GDM1 (cell line): Measurements from ENCODE around the gene STPG3.

Experiments used
- DNase-seq: peaks from one replicate; lab custom pipeline; 2025; lab: John Stamatoyannopoulos, UW

The STPG3 gene

DNA sequence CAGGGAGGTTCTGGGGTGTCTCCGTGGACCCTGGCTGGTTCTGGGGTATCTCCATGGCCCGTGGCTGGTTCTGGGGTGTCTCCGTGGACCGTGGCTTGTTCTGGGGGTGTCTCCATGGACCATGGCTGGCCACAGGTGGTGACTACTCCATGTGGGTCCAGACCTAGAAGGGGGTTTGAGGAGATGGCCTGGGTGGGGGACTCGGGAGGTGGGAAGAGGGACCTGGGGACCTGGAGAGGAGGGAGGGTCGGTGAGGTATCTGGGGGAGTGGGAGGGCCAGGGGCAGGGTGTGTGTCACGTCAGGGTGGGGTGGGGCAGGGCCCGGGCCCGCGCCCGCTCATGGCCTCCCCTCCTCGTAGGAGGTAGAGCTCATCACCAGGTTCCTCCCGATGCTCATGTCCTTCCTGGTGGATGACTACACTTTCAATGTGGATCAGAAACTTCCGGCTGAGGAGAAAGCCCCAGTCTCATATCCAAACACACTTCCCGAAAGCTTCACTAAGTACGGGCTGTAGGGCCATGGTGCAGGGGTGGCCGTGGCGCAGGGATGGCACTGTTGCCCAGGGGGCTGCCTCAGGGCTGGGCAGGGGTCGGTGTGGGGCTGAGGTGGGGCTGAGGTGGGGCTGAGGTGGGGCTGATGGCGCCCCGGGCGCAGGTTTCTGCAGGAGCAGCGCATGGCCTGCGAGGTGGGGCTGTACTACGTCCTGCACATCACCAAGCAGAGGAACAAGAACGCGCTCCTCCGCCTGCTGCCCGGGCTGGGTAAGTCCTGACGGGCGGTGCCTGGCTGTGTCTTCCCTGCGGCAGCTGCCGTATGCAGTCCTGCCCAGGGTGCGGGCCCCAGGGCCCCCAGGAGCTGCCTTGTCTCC lies 15.7 kb downstream of the STPG3 start:
- no peak for DNase-seq

- DNase-seq, result no peak
Observed at GRCh38 chr9:137267933-137268355, 16.9 kb downstream of the STPG3 start.

DNA sequence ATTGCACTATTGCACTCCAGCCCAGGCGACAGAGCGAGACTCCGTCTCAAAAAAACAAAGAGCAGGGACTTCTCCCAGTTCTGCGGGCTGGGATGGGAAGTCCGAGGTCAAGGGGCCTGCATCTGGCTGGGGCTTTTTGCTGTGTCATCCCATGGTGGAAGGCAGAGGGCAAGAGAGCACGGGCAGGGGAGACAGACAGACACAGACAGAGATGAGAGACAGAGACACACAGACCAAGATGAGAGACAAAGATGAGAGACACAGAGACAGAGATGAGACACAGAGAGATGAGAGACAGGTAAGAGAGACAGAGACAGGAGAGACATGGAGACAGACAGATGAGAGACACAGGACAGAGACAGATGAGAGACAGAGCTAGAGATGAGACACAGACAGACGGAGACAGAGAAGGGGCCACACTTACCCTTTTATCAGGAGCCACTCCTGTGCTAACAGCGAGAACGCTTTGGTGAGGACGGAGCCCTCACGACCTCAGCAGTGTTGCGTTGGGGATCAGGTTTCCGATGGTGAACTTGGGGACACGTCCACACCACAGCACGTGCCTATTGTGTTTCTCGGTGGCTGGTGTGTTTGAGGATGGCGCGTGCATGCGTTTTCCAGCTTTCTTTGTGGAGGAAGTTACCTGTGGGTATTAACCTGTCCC lies 17.6 kb downstream of the STPG3 start:
- peak; percentile 28 for DNase-seq

DNA sequence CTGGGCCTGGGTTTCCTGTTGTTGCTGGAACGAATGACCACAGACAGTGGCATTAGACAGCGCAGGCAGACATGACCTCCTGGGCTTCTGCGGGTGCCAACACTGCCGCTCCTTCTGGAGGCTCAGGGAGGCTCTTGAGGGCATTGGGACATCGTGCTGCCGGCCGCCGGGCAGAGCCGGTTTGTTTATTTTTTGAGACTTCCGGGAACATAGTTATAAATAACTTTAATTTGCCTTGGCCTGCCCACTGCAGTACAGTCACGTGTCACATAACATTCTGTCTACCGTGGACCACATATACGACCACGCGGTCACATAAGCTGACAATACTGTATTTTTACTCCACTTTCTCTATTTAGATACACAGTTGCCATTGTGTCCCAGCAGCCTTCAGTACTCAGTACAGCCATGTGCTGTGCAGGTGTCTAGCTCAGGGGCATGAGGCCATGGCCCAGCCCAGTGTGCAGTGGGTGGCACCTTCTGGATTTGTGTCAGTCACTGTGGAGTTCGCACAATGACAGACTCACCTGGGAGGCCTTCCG lies 18.2 kb downstream of the STPG3 start:
- DNase-seq, result no peak

- DNase-seq, result peak; percentile 19
Observed at GRCh38 chr9:137270929-137271695, 20.0 kb downstream of the STPG3 start.

- DNase-seq, result no peak
Observed at GRCh38 chr9:137271696-137272076, 20.6 kb downstream of the STPG3 start.

- no peak for DNase-seq
Observed at GRCh38 chr9:137272241-137273094, 21.4 kb downstream of the STPG3 start.

DNA sequence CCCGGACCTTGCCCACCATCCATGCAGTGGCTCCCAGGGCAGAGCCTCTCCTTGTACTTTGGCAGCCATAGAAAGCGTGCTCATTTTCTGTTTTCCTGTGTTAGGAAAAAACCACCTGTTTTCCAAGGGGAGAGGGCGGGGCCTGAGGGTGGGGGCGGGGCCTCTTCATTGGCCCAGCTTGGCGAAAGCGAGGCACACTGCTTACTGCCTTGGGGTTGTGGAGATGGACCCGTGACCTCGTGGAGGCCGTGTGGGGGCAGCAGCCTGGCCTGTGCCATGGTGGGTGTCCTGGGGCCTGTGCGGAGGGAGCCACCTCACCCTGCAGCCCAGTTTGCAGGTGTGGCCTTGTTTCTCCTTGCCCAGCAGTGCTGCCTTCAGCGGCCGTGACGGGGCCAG lies 22.0 kb downstream of the STPG3 start:
- DNase-seq, result no peak

- no peak for DNase-seq
Observed at GRCh38 chr9:137273611-137274320, 22.7 kb downstream of the STPG3 start.

DNA sequence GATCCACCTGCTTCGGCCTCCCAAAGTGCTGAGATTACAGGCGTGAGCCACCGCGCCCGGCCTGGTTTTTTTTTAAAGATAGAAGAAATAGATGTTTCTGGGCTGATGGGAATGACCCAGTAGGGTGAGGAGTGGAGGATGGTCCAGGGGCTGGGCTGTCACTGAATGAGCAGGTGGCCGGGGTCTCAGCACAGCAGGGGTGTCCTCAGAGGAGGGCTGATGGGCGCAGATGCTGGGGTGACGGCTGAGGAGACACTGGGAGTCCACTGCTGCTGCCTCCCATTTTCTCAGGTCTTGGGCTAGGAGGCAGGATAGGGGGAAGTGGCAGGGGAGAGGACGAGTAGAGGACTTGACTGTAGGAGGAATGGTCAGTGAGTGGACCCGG lies 24.1 kb downstream of the STPG3 start:
- no peak for DNase-seq

- no peak for DNase-seq
Observed at GRCh38 chr9:137275588-137276472, 24.7 kb downstream of the STPG3 start.

DNA sequence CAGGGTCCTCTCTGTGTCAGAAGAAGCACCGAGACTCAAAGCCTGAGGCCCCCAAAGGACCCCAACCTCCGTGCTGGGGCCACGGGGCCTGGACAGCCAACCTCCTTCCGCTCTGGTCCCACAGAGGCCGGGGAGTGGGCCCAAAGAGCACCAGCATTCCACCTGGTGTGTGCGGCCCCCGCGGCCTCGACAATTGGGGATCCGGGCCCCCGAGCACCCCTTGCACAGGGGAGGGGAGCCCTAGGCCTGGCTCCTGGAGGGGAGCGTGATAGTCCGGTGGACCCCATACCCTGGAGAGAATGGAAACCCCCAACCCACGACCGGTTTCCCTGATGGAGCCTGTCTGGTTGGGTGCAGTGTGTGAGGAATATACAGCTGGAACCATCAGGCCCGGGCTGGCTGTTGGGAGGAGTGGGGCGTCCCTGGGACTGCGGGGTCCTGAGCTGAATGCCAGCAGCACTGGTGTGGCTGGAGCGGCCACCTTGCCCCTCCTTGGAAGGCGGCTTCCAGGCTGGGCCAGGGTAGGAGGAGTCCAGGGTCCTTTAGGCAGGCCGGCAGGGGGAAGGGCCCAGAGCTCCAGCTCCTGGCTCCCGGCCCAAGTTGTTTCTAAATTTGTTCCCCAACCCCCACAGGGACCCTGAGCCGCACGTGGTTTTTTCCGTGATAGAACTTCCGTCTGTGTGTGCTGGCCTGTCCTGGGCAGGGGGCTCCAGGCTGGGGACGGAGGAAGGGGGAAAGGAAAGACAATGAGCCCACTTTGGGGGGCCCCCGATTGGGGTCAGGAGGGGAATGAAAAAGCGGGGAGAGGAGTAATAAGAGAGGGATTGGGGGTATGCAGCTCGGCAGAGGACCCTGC lies 25.6 kb downstream of the STPG3 start:
- peak; percentile 65 for DNase-seq

- DNase-seq, result peak; percentile 68
Observed at GRCh38 chr9:137277329-137278041, 26.4 kb downstream of the STPG3 start, which contains the start of gene TOR4A. TSS of gene TOR4A (plus strand) at chr9:137277726. CDS start at chr9:137278690, 964 bp downstream.

GRCh38 chr9:137278061-137278701 lies 27.1 kb downstream of the STPG3 start:
- no peak for DNase-seq

DNA sequence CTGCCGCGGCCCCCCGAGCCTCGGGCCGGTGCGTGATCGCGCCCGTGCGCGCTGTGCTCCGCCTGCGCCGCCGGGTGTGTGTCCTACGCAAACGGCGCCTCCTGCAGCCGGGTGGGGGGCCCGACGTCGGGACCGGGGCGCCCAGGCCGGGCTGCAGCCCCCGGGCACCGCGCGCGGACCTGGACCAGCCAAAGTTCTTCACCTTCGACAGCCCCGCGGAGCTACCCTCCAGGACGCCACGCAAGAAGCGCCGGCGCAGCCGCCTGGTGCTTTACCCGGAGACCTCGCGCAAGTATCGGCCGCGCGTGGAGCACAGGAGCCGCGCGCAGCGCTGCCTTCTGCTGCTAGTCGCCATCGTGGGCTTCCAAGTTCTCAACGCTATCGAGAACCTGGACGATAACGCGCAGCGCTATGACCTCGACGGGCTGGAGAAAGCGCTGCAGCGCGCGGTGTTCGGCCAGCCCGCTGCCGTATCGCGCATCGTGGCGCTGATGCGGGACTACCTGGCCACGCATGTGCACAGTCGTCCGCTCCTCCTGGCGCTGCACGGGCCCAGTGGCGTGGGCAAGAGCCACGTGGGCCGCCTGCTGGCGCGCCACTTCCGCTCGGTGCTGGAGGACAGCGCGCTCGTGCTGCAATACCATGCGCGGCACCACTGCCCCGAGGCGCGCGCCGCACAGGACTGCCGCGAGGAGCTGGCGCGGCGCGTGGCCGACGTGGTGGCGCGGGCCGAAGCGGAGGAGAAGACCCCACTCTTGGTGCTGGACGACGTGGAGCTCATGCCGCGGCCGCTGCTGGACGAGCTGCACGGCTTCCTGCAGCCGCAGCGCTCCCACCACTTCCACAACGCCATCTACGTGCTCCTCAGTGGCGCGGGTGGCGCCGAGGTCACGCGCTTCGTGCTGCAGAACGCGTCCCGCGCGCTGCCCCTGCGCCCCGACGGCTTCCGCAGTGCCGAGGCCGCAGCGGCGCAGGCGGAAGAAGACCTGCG lies 27.9 kb downstream of the STPG3 start:
- DNase-seq, result no peak

DNA sequence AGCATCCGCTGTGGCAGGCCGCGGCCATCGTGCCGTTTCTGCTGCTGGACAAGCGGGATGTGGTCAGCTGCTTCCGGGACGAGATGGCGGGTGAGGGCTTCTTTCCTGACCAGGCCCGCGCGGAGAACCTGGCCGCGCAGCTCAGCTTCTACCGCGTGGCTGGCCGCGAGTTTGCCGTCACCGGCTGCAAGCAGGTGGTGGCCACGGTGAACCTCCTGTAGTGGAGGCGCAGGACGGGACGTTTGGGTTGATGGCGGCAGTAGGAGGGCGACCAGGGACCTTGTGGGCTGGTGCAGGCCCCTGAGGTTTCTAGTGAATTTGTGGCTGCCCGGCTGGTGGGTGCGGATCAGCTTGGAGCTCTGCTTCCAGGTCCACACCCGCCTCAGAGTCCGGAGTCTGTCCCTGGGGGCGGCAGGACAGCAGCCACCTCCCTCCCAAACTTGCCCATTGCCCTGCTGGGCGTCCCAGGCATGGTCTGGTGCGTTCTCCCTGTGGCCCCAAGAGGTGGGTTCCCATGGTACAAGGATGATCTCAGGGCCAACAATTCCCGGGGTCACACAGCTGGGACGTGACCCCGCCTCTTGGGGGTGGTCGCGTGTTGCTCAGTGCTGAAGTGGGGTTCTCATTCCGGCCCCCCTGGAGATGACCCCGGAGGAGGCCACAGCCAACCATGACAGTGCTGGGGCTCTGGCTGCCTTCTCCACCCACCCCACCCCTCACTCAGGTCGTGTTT lies 28.8 kb downstream of the STPG3 start:
- no peak for DNase-seq
